NCI-H2081 treated with DMSO at 0.1 percent for 48 hours (cell line): Measurements from ENCODE around the gene KIR3DL1.
"Not testable (repeated sequence)": the region's sequence is repeated elsewhere in the genome, so short reads cannot be mapped to it uniquely, and the experiment has no call there.

Experiments
- DNase-seq: peaks from one replicate; lab custom pipeline; 2025; lab: John Stamatoyannopoulos, UW

Gene KIR3DL1

DNA sequence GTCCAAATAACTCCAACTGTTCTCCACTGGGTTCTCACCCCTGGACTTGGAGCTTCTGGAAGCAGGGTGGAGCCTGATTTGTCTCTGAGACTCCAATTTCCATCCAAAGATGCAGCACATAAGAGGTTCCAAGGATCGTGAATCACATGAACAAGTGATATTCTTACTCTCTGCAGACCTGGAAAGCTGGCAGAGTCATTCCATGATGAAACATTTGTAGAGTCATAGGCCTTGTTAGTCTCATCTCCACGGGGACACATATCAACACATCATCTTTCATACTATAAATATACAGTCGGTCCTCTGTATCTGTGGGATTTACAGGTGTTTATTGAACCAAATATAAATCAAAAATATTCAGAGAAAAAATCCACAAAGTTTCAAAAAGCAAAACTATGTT lies 1.7 kb upstream of the KIR3DL1 start:
- not testable (repeated sequence) for DNase-seq

DNA sequence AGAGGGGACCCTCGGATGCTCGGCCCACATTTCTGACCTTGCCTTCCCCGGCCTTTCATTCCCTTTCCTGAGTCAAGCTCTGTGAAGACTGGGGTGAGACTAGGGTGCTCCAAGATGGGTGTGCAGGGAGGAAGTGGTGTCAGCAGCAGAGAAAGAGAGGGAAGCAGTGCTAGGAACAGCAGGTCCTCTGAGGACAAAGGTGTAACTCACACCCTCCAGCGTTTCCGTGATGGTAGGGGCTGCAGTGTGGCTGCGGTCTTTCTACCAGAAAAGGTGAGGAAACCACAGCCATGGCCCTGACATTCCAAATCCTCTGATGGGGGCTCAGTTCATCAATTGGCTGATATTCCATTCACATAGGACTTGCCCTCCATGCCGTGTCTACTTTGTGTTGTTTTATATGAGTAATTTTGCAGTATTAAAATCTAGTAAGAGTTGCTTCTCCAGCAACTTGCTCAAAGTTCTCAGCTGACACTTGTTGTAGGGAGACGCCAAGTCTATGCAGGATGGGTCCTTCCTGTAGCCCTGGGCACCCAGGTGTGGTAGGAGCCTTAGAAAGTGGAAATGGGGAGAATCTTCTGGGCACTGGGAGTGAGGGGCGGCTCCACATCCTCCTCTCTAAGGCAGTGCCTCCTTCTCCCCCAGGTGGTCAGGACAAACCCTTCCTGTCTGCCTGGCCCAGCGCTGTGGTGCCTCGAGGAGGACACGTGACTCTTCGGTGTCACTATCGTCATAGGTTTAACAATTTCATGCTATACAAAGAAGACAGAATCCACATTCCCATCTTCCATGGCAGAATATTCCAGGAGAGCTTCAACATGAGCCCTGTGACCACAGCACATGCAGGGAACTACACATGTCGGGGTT lies 1.6 kb downstream of the KIR3DL1 start:
- no peak for DNase-seq

DNA sequence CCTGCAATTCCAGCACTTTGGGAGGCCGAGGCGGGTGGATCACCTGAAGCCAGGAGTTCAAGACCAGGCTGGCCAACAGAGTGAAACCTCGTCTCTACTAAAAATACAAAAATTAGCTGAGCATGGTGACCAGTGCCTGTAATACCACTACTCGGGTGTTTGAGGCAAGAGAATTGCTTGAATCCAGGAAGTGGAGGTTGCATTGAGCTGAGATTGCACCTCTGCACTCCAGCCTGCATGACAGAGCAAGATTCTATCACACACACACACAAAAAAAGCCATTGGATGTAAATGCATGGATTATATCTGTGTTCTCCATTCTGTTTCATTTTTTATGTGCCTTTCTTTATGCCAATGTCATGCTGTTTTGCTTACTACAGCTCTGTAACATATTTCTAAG lies 8.1 kb downstream of the KIR3DL1 start:
- not testable (repeated sequence) for DNase-seq

GRCh38 chr19:54825326-54825725 lies 9.1 kb downstream of the KIR3DL1 start:
- DNase-seq = not testable (repeated sequence)

- not testable (repeated sequence) for DNase-seq
These were observed 11.8 kb downstream of the KIR3DL1 start for GRCh38 chr19:54828064-54828463.

DNA sequence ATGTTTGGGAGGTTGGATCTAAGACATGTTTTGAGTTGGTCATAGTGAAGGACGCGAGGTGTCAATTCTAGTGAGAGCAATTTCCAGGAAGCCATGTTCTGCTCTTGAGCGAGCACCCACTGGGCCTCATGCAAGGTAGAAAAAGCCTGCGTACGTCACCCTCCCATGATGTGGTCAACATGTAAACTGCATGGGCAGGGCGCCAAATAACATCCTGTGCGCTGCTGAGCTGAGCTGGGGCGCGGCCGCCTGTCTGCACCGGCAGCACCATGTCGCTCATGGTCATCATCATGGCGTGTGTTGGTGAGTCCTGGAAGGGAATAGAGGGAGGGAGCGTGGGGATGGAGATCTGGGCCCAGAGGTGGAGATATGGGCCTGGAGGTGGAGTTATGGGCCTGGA lies 16.2 kb downstream of the KIR3DL1 start, which contains the start of gene KIR2DS4:
KIR2DS4 (plus strand) TSS at position 181 of the 400 bp plus-strand sequence.
- not testable (repeated sequence) for DNase-seq

GRCh38 chr19:54835126-54835525 lies 18.9 kb downstream of the KIR3DL1 start:
- DNase-seq = not testable (repeated sequence)

DNA sequence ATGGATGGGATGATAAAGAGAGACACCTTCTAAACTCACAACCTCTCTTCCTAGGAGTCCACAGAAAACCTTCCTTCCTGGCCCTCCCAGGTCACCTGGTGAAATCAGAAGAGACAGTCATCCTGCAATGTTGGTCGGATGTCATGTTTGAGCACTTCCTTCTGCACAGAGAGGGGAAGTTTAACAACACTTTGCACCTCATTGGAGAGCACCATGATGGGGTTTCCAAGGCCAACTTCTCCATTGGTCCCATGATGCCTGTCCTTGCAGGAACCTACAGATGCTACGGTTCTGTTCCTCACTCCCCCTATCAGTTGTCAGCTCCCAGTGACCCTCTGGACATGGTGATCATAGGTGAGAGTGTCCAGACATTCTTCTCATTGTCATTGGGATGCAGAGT lies 21.3 kb downstream of the KIR3DL1 start:
- DNase-seq = not testable (repeated sequence)

DNA sequence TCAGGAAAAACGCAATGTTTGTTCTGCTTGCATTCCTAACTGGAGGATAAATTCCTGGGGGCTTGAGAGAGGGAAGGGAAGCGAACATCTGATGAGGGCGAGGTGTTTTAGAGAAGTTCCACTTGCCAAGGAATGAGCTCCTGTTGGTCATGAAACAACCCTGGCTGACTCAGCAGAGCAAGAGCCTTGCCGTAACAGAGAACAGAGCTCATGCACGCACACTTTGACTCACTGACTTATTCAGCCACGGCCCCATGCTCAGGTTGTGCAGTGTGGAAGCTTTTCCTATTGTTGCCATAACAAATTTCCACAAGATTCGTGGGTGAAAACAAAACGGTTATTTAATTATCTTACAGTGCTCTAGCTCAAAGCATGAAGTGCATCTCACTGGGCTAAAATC lies 26.9 kb downstream of the KIR3DL1 start:
- DNase-seq = not testable (repeated sequence)

DNA sequence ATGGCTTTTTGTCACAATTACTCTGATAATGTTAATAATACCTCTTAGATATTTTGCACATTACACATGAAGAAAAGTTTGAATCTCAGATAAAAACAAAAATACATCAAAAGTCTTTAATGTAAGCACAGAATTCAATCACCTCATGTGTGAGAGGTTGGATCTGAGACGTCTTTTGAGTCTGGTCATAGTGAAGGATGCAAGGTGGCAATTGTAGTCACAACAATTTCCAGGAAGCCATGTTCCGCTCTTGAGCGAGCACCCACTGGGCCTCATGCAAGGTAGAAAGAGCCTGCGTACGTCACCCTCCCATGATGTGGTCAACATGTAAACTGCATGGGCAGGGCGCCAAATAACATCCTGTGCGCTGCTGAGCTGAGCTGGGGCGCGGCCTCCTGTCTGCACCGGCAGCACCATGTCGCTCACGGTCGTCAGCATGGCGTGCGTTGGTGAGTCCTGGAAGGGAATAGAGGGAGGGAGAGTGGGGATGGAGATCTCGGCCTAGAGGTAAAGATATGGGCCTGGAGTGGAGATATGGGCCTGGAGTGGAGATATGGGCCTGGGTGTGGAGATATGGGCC lies 33.9 kb downstream of the KIR3DL1 start, which contains the start of gene KIR3DL2:
KIR3DL2 (plus strand) TSS at position 383 of the 580 bp plus-strand sequence; CDS start at position 416, 33 bp downstream.
- not testable (repeated sequence) for DNase-seq

- DNase-seq = no peak
These were observed 34.7 kb downstream of the KIR3DL1 start for GRCh38 chr19:54850930-54851329.

GRCh38 chr19:54851353-54851752 lies 35.1 kb downstream of the KIR3DL1 start:
- no peak for DNase-seq

- DNase-seq = not testable (repeated sequence)
These were observed 39.0 kb downstream of the KIR3DL1 start for GRCh38 chr19:54855241-54855640.

DNA sequence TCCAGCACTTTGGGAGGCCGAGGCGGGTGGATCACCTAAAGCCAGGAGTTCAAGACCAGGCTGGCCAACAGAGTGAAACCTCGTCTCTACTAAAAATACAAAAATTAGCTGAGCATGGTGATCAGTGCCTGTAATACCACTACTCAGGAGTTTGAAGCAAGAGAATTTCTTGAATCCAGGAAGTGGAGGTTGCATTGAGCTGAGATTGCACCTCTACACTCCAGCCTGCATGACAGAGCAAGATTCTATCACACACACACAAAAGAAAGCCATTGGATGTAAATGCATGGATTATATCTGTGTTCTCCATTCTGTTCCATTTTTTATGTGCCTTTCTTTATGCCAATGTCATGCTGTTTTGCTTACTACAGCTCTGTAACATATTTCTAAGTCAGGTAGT lies 42.2 kb downstream of the KIR3DL1 start:
- not testable (repeated sequence) for DNase-seq

GRCh38 chr19:54859421-54859820 lies 43.2 kb downstream of the KIR3DL1 start:
- not testable (repeated sequence) for DNase-seq

DNA sequence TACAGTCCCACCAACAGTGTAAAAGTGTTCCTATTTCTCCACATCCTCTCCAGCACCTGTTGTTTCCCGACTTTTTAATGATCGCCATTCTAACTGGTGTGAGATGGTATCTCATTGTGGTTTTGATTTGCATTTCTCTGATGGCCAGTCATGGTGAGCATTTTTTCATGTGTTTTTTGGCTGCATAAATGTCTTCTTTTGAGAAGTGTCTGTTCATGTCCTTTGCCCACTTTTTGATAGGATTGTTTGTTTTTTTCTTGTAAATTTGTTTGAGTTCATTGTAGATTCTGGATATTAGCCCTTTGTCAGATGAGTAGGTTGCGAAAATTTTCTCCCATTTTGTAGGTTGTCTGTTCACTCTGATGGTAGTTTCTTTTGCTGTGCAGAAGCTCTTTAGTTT lies 47.2 kb downstream of the KIR3DL1 start:
- not testable (repeated sequence) for DNase-seq

- DNase-seq = no peak
These were observed 55.4 kb downstream of the KIR3DL1 start for GRCh38 chr19:54871696-54872095.

DNA sequence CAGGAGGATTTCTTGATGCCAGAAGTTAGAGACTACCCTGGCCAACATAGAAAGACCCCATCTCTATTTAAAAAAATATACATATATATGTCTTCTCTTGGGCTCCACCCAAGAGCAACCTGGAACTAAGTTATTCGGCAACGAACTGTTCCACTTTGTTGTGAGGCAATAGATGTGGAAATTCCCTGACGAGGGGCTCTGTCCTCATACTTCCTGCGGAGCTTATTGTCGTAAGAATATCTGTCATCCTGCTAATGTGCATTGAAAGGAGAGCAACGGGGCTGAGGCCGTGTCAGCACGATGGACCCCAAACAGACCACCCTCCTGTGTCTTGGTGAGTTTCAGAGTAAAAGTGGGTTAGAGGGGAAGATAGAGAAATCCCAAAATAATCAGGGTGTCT lies 57.7 kb downstream of the KIR3DL1 start, which contains the start of gene FCAR:
FCAR (plus strand) TSS at position 246 of the 400 bp plus-strand sequence; CDS start at position 301, 55 bp downstream.
- no peak for DNase-seq

DNA sequence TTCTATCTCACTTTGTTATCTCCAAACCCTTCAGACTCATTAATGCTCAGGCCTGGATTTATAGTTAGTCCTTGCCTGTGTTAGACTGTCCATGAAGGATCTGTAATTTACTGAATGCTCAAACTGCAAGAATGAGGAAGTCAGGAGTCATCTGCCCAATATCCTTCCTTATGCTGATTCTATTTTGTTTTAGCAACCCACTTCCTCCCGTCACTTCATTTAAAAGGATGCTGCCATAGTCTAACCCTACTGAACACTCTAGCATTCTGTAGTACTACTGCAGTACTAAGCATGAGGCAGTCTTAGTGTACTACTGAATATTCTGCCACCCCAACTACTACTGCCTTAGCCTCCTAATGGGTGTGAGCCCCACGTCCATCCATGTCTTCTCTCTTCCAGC lies 59.2 kb downstream of the KIR3DL1 start:
- no peak for DNase-seq

DNA sequence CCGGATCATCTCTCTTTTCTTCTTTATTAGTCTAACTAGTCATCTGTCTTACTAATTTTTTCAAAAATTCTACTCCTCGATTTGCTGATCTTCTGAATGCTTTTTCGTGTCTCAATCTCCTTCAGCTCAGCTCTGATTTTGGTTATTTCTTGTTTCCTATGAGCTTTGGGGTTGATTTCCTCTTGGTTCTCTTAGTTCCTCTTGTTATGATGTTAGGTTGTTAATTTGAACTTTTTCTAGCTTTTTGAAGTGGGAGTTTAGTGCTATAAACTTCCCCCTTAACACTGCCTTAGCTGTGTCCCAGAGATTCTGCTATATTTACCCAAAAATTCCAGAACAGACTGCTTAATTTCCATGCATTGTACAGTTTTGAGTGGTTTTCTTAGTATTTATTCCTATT lies 61.2 kb downstream of the KIR3DL1 start:
- no peak for DNase-seq
